ENCODE results near the gene SAMSN1.

Gene SAMSN1

GRCh38 chr21:14483296-14483695 lies 62.8 kb downstream of the SAMSN1 start:
- no peak for DNase-seq

DNA sequence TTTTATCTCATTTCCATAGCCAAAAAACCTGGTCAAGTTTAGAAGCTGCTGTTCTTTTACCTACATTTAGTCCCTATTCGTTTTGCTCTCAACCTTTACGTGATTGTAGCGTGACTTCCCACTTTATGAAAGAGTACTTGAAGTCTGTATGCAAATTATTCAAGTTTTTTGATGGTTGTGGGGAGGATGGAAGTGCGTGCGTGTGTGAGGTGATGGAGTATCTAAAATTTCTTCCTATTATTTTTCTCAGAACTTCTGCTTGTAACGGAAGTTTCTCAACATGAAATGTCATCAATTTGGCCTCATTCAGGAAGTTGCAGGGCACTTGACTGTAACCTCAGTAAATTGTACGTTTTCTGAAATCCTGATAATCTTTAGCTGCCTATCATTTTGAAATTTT lies 64.0 kb downstream of the SAMSN1 start:
- DNase-seq, result no peak

DNA sequence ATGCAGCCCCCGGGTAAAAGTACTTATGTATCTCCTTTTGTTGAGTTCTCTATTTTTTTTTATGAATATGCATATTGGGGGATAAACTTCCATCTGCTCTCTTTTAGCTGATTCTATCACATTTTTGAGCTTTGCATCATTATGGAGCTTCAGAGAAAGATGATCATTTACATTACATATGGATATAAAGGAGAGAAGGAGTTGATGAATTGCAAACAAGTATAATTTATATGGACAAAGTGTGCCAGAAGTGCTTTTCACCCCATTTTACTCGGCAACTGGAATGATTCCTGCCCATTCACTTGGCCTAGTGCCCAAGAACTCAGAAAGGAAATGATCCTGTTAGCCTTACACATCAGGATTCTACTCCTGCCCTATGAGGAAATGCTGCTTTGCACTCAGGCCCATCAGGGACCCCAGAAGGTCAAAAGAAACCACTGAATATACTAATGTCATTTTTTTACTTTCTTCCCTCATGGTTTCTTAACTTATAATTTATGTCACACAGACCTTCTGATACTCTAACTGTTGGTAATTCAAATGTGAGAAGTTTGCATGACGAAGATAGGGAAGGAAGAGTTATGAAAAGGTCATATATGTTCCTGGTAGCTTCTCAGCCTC lies 65.6 kb downstream of the SAMSN1 start:
- DNase-seq, result no peak

DNA sequence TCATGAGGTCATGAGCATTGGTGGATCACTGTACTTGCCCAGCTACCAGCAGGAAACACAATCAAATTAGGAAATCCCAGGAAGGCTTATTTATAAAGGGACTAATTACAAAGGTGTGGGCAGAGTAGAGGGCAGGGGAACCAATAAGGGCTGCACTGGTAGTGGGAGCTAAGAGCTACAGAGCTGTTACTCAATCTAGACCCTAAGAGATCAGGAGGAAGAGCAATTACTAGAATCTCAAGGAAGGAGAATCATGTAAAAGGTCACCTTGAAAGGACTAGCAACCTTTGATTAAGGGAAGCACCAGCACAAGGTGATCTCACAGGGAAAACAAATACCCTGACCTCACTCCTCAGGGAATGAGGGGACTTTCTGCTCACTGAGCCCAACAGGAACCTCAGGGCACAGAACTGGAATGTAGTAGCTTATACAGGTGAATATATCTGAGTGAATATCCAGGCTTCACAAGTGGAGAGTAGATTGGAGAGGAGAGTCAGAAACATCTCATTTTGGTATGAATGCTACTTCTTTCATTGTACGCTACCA lies 66.8 kb downstream of the SAMSN1 start:
- no peak for DNase-seq

DNA sequence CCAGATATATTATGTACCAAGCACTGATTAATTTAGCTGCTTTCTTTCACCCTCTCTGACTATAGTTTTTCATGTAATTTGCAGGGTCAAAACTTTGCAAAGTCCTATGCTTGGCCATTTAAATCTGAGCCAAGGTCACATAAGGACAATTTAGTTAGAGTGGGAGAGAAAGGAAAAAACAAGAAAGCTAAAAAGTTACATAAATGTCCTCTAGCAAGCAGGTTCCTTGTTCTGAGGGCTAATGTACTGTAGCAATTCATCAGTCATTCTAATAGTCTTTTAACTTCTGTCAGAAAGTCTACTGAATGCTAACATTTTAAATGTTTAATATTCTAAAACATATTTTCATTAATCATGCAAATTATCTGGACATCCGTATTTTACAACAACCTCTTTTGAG lies 68.3 kb downstream of the SAMSN1 start:
- DNase-seq, result no peak

GRCh38 chr21:14477133-14477532 lies 69.0 kb downstream of the SAMSN1 start:
- no peak for DNase-seq

GRCh38 chr21:14474995-14475394 lies 71.1 kb downstream of the SAMSN1 start:
- no peak for DNase-seq

DNA sequence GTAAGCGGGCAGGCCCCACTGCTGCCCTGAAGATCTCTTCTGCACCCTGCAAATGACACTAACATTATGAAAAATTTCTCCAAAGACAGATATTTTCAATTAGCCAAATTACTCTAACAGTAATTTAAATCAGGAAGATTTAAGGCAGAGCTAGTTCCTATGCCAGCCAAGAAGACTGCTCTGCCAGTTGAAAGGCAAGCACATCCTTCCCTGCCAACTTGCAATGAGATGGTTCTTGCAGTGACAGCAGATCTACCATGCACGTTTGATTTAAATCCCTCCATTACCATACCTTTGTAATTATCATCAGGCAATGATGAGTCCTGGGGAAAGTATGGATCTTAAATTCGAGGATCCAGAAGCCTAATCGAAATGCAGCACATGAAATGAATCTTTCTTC lies 76.5 kb downstream of the SAMSN1 start:
- DNase-seq, result no peak

- DNase-seq, result no peak
These were observed 79.4 kb downstream of the SAMSN1 start for GRCh38 chr21:14466715-14467114.

GRCh38 chr21:14457762-14458161 lies 88.4 kb downstream of the SAMSN1 start:
- no peak for DNase-seq

GRCh38 chr21:14456911-14457310 lies 89.2 kb downstream of the SAMSN1 start:
- DNase-seq, result no peak

DNA sequence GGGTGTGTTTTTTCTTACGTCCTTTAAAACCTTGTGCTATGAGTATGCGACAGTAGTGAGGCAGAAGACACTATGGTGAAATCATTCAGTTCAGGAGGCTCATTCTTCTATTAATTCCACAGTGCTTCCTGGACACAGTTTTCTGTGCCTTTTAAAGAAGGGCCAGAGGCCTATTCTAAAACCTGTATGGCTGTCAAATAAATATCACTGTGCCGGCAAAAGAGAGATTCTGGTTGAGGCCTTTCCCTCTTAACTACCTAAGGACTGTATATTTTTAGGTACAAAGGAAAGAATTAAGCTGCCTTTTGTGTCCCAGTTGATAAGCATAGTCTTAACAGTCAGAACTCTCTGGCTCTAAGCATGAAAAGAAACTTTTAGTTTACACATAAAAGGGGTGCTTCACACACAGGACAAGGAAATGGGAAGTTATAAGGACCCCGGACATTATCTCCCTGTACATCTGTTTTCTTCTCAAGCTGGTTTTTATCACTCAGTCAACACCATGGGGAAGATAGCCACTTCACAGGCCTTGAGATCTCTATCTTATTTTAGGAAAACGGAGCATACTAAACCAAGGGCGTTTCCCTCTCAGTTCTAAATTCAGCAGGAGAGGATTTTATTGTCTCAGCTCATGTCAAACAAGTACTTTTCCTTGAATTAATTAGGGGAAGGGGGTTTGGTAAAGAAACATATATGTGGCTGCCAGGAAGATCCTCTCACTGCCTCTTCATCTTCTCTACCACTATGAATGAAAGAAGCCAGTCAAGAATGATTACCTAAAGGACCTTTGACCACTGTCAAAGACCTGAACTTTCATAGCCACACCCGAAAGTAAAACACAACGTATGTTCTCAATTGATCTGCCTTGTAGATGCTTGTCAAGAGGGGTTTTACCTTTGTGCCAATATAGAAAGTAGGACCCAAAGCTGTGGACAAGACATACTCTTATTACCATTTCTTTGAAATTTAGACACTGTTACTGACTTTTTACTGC lies 91.8 kb downstream of the SAMSN1 start:
- DNase-seq, result no peak

DNA sequence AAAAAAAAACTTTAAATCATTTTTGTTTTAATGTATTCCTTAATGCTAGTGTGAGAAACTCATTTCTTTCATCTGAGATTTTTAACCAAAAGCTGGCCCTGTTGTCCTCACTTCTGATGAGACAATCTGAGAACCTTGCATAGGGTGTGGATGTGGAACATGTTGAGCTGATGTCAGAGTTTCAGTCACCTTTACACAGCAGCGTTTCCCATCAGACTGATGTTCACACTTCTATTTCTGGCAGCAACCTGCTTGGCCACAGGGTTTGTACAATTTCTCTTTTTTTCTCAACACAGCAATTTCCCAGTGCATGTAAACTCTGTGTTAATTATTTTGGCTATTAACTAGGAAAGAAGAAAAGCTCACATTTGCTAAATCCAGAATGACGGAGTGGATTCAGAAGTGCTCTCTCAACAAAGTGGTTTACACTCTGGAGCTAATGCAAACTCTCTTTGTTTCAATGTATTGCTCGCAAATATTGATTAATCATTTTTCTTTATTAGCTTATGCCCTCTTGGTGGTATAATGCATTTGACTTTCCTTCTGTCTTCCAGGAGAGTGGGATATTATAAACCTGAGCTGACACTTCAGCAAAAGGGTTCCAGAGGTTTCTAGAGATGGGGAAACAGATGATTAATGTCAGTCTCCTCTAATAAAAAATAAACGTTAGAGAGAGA lies 92.6 kb downstream of the SAMSN1 start:
- no peak for DNase-seq

GRCh38 chr21:14452727-14453241 lies 93.3 kb downstream of the SAMSN1 start:
- no peak for DNase-seq

DNA sequence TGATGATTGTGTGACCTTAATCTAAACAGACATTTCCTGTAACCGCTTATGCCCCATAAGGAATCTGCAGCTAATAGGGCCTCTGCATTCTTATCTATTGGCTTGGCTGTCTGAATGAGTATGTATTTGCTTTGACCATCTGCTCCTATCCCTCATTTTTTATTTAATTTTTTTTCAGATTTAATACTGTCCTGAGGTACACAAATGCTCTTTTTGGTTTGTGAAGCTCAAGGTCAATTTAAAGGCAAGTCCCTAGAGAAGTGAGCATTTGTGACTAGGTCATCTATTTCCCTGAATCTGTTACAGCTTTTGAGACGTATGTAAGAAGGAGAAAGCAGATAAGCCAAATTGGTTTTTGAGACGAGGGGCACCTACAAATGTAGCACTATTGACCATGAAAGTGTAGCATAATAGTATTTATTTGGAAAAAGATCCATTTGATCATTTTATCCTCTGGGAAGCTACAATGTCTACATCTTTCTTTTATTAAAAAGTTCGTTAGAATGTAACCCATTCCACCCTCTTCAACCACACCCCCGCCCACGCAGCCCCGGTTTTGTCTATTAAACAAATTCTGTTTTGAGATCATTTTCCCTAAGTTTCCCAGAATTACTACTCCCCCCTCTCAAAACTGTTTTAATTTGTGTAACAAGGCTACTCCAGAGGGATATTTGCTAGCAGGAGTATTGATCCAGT lies 93.9 kb downstream of the SAMSN1 start:
- DNase-seq, result no peak

DNA sequence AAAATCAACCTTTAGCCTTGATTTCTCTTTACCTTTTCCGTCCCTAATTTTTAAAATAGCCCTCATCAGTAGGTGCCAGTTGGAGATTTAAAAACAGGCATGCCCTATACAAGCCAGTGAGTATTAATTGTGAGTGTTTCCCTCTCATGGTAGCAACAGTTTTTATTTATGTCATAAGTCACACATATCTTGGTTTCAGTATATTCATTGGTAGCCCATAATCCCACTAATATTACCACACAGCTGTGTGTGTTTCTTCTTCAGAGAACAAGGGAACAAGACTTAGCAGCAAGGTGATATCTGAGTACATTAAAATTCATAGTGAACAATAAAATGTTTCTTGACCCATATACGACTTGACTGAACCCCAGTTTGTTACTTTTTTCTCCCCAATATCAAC lies 94.6 kb downstream of the SAMSN1 start:
- DNase-seq, result no peak

DNA sequence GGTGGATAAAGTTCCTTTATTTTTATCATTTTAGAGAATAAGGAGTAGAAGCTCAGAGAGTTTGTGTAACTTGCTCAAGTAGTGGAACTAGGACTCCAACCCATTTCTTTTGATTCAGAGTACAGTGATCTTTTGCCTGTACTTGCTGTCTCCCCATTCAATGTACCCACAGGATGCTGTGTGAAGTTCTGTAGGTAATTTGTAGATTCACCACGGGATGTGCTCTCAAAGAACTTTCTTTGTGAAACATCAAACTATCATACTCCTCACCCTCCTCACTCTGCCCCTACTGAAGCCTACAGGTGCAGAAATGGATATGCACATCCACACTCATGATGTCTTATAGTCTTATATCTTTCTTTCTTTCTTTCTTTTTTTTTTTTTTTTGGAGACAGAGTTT lies 97.3 kb downstream of the SAMSN1 start:
- DNase-seq, result no peak

DNA sequence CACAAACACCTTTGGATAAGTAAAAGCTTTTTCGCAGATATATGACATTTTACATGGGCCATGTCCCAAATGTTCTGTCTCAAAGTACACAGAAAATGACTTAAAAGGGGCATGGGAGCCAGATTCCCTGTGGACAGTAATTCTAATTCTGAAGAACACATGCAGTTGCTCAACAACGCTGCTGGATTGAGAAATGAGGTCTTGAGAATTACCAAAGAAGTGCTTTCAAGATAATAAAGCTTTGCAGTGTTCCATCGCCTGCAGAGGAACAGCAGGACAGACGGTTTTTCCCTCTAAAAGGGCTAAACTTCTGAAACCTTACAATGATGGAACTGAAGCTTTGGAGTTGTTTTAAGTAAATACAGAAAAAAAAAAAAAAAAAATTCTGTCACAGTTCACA lies 107.9 kb downstream of the SAMSN1 start:
- DNase-seq, result no peak

DNA sequence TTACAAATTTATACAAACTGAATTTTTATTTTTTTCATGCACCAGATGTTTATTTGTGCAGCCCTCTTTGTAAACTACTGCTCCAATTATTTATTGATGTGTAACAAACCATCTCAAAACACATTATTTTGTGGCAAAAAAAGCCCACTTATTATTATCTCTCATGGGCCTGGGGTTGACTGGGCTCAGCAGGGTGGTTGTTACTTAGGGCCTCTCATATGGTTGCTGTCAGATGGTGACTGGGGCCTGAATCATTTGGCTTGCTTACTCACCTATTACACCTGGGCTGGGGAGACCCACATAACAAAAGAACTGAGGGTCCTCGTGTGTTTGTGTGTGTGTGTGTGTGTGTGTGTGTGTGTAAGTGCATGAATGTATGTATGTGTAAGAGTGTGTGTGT lies 110.7 kb downstream of the SAMSN1 start:
- DNase-seq, result no peak

Measured in fibroblast of skin of back (primary cell).